ENCODE results near the gene IGF1.
"Not testable (repeated sequence)": the region's sequence is repeated elsewhere in the genome, so short reads cannot be mapped to it uniquely, and the experiment has no call there.

Gene IGF1

DNA sequence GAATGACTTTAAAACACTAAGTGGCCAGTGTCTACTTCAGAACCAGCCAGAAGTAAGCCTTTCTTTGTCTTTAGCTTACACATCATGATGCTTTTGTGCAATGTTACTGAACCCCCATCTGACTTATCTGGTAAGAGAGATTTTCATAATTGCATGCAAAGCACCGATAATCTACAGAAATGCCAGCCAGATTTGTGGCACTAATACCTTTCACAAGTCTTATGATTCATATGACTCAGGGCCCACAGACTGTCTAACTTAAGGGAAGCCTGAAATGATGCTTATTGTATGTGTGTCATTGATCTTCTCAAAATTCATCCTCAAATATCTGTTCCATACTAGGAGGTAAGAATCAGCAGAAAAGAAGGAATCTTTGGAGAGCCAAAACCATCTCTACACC, 18.0 kb downstream of the IGF1 start:
- no peak for DNase-seq (ENCODE audit: low read depth in 2 of 2)

DNA sequence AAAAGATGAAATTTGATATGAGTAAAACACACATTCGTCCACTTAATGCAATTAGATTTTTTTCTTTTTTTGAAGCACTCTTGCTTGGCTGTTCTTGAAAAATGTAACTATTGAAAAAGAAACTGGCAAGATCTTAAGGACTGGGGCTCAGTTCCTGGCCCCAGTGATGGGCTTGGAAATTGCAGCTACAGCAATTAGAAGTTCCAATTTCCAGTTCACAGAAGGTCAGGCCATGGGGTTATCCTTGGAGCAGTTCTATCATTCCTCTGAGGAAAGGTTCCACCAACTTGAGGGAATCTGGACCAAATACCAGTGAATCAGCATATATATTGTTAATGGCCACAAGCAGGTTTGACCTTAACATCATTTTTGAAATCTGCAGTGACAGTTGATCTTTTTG, 18.9 kb downstream of the IGF1 start:
- no peak for DNase-seq (ENCODE audit: low read depth in 2 of 2)

DNA sequence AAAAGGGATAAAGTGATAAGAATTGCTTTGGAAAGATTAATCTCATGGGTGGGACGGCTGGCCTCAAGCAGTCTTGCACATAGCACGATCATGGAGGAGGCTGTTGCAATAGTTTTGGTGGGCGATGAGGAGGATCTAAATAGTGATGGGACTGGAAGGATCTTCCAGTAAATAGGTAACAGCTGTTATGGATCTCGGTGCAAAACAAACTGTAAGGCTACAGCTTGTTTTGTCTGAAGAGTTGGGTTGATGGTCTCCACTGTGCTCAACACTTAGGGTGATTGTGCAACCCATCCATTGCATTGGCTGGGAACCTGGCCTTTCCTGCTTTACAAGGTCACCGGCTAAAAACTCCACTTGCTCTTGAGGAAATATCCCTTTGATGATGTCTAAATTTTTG, 21.0 kb downstream of the IGF1 start:
- DNase-seq (ENCODE audit: low read depth in 2 of 2) = no peak

DNA sequence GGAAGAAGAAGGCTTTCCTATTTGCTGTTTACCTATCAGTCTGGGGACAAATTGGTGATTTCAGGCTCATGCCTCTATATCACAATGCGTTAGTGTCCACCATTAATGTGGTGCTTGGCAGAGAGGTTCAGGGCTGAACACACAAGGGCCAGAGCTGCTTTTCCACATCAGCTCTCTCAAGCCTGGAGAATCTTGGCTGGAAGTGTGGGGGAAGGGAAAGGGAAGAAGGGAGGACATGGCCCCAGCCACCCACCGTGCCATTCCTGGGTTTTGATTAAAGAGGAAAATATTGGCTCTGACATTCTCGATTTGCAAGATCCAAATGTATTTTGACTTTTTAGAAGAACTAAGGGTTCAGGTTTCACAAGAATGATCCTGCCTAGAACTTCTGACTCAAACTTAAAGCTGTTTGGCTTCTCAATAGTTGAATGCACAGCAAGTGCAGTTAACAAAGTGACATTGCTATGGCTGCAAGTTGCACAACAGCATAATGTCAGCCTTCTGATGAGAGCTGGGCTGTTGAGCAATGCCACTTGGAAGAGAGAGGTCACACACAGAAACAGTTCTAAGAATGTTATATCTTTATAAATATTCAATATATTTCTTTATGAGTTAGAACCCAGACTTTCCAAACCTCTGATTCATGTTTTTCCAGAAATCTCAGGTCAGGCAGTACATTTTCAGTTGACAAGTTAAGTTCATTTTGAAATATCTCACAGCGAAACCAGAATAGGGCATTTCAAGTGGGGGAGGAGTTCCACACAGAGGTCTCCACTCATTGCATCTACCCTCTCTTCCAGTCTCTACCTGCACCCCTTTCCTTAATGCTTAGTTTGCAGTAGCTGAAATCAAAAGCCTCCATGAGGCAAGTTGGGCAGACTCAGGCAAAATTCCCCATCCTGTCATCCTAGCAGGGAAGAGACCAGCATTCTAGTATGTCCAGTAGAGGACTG, 25.3 kb downstream of the IGF1 start:
- DNase-seq (ENCODE audit: low read depth in 2 of 2) = no peak

DNA sequence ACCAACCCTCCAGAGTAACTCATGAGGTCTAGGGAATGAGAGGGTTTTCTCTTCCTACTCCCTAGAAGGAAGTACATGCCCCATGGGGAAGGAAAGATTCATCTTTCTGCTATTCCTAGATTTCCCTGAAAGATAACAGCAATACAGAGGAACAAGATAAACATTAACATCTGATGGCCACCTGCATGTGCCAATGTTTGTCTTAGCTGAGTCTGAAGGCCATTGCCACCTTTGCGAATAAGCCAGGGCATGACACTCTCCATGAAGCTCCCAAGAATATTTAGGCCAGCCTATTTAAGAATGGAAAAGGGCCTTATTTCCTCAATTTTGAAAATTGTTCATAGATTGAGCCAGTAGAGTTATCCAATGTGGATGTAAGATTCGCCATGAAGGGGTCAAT, 26.0 kb downstream of the IGF1 start:
- no peak for DNase-seq (ENCODE audit: low read depth in 2 of 2)

DNA sequence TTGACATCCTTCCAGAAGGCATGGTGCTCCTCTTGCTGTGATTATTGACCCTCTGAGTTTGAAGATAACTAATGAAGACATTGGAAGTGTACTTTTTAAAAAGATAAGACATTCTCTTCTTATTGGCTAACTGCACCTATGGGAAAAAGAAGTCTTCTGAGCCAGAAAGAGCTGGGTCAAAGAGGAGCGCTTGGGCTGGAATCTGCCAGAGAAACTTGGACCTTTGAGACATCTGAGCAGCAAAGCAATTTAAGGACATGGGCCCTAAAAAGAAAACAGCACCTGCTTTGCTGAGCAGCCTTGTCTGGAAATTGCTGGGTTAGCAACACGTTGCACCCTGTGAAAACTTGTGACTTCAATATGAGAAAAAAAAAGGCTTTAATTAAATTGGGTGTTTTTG, 27.8 kb downstream of the IGF1 start:
- no peak for DNase-seq (ENCODE audit: low read depth in 2 of 2)

DNA sequence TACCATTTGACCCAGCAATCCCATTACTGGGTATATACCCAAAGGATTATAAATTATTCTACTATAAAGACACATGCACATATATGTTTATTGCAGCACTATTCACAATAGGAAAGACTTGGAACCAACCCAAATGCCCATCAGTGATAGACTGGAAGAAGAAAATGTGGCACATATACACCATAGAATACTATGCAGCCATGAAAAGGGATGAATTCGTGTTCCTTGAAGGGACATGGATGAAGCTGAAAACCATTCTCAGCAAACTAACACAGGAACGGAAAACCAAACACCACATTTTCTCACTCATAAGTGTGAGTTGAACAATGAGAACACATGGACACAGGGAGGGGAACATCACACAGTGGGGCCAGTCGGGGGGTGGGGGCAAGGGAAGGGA, 31.3 kb downstream of the IGF1 start:
- not testable (repeated sequence) for DNase-seq (ENCODE audit: low read depth in 2 of 2)

DNA sequence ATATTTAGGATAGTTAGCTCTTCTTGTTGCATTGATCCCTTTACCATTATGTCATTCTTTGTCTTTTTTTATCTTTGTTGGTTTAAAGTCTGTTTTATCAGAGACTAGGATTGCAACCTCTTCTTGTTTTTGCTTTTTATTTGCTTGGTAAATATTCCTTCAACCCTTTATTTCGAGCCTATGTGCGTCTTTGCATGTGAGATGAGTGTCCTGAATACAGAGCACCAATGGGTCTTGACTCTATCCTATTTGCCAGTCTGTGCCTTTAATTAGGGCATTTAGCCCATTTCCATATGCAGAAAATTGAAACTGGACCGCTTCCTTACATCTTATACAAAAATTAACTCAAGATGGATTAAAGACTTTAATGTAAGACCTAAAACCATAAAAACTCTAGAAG, 32.9 kb downstream of the IGF1 start:
- not testable (repeated sequence) for DNase-seq (ENCODE audit: low read depth in 2 of 2)

DNA sequence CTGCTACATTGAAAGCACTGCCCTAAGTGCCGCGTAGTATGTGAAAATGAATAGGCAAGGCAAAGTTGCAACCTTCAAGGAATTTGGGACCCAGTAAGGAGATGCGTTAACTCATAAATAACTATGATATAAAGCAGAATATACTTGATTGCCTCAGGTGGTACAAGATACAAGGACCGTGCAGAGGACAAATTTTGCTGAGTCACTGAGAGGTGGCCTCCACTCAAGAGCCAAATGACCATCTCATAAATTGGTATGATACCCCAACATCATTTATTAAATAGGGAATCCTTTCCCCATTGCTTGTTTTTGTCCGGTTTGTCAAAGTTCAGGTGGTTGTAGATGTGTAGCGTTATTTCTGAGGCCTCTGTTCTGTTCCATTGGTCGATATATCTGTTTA, 35.7 kb downstream of the IGF1 start:
- DNase-seq (ENCODE audit: low read depth in 2 of 2) = no peak

DNA sequence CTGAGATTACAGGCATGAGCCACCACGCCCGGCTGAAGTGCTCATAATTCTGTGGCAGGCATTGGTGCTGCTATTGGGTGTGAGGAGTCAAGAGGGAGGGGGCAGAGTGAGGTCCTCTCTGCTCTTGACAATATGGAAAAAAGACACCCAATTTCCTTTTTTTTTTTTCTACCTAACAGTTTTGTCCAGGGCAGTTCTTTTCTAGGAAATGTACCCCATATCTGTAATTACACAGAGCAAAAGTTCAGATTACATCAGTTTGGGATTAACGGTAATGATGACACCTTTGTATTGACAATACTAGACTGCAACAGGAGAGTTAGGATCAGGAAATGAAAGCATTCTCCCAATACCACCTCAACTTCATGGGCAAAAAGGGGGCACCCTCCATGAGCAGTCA, 36.3 kb downstream of the IGF1 start:
- no peak for DNase-seq (ENCODE audit: low read depth in 2 of 2)

DNA sequence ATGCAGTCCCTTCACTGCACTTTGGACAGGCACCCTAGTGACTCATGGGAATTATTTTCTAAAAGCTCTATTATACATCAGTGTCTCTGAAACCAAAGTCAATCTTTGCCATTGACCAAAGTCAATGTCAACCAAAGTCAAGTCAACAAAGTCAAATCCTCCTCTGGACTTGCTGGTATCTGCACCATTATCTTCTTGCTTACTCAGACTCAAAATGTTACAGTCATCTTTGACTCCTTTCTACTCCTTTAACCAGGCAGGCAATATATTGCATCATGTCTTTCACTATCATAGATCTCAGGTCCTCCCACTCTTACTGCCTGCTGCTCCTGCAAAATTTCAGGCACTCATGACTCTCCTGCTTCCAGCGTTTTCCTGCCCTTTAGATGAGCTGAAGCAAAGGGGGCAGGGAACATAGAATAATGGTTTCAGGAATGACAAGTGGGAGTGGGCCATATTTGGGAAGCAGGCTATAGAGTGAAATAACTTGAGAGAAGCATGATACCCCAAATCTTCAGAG, 39.2 kb downstream of the IGF1 start:
- no peak for DNase-seq (ENCODE audit: low read depth in 2 of 2)

DNA sequence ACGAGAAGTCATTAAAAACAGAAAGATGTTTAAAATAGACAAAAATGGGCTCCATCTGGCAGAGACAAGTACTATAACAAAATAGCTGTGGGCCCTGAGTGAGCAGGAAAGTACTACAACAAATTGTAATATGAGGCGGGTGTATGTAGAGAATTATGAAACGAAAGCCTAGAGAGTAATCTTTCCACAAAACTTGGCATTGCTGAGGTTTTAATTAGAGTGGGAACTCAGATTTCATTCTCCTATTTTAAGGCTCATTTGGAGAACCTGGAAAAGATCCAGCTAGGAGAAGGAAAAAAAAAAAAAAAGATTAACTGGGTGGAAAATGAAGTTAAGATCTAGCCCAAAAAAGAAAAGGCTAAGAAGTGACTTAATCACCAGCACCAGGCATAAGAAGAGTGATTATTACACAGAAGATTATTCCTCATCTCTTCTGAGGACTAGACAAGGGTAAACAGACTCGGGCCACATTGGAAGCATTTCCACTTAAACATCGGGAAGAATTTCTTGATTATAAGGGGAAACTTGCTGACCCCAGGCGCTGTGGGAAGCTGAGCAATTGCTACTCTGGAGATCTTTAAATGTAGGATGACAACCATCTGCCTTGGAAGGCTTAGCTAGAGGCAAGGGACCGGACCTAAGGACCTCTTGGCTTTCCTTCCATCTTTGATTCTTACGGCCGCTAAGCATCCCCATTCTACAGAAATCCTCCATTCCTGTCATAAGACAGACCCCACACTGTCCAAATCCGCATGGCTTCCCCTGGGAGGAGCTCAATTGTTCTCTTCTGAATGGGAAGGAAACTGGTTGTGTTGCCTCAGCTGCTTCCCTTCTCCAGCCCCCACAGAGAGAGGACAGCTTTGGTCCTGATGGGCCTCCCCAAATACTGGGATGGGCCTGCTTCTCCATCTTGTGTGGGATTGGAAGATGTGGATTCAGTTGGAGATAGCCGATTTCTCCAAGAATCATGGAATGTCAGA, 40.6 kb downstream of the IGF1 start:
- DNase-seq (ENCODE audit: low read depth in 2 of 2) = no peak

DNA sequence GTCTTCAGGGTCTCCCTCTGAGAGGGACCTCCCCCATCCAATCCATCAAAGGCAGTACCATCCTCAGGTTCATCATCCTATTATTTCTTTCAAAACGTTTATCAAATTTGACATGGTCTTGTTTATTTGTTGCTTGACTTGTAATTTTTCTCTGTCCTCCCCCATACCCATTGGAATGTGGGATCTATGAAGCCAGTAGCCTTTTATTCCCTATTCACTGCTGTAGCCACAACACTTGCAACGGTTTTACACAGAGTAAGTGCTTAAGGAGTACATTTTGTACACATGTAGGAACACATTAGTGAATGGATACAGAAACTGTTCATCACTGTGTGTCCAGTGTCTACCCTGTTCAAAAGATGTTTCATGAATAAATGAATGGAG, 41.5 kb downstream of the IGF1 start:
- DNase-seq (ENCODE audit: low read depth in 2 of 2) = no peak

DNA sequence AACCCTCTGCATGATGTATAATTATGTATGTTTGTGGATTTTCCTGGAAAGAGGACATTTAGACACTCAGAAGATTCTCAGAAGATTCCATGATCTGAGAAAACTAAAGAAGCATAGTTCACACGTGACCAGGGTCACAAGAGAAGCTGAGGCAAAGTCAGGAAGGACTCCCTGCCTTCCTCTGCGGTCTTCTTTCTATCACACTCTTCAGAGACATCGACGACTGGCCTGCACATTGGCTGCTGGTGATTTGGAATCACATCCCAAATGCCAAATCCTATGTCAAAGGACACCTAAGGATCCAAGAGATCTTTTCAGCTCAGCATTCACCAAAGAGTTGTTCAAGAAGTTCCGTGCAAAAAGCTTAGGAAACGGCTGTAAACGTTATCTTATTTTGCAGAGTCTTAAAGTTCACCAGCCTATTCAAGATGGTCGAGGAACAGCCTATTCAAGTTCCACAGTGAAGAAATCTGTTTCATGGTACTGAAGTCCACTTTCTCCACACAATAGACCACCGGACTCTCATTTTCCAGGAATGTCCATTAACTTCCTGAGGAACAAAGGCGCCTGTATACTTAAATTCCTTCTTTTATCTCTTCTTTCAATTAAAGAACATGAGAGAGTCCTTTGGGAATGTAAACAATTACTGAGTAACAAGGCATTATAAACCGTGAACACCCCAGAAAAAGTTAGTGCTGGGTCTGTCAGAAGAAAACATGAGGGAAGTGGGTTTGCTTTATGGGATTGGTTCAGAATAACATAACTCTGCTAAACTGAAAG, 42.1 kb downstream of the IGF1 start:
- no peak for DNase-seq (ENCODE audit: low read depth in 2 of 2)

DNA sequence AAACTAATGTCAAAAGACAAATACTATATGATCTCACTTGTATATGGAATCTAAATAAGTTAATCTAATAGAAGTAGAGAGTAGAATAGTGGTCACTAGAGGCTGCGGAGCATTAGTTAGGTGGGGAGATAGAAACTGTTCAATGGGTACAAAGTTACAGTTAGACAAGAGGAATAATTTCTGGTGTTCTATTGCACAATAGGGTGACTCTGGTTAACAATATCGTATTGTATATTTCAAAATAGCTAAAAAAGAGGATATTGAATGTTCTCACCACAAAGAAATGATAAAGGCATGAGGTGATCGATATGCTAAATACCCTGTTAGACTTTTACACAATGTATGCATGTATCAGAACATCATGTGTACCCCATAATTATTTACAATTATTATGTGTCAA, 42.9 kb downstream of the IGF1 start:
- DNase-seq (ENCODE audit: low read depth in 2 of 2) = no peak

DNA sequence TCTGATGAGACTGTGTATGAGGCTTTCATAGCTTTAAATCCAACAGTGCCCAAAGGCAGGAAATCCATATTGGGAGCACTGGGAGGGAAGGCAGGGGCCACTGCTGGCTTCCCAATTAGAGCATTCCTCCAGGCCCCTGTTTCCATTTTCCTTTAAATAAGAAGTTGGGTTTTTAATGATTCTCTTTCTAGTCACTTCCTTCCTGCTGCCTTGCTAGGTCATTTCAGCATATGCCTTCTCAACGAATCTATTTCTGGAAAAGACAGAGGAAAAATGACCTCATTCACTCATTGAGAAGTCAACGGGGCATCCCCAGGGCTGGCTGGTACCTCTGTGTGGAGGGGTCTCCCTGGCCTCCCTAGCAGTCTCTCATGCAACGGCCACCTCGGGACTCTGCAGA, 43.5 kb downstream of the IGF1 start:
- DNase-seq (ENCODE audit: low read depth in 2 of 2) = no peak

DNA sequence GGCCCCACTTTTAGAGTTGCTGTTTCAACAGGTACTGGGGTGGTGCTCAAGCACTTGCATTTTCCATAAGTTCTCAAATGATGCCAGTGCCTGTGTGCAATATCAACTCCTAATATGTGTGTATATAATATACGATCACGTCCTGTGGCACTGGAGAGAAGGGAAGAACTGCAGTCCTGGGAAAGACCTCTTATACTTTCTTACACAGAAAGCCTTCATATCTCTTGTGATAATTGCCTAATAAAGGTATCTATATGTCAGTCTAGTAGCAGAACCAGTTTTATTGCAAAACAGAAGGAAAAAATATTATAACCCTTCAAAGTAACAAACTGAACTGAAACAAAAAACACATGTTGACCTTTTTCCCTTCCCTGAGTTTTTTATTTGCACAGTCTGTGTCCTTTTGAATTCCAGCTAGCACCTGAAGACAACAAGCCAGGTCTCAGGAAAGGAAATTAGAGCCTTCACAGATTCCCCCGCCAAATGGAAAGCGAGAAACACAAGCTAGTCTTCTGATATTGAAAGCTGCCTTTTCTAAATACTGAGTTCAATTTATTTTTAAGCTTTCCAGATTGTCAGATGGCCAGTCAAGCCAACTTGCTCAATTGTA, 44.4 kb downstream of the IGF1 start:
- DNase-seq (ENCODE audit: low read depth in 2 of 2) = no peak

DNA sequence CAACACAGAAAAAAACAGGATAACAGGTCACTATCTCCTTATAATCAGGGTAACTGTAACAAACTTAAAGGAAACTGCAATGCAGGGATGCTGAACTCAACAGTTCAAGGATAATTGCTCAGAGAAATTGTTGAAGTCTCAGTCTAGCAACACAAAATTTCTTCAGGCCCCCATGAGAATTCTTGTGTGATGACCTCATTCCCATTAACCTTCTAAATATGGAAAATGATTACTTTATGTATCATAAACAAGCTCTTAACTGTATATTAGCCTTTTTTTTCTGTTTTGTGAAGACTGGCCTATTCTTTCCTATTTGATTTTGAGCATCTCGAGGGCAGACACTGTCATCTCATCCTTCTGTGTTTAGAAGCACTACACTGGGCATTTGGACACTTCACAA, 47.1 kb downstream of the IGF1 start:
- no peak for DNase-seq (ENCODE audit: low read depth in 2 of 2)

DNA sequence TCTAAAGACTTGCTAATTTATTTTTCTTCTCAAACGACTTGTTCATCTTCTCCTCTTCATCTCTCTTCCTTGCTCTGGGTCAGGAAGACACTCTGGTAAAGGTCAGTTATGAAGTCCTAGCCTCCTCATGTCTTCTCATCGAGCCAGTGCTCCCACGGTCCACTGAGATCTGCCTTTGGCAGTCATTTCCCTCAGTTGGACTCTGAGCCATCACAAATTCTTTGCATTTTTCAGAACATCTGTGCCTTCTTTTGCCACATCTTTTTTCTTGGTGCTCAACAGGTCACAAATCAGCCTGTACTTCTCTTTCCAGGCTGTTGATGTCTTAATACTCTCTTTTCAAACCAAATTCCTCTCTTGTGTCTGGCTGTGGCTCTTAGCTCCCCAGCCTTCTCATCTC, 49.7 kb downstream of the IGF1 start:
- DNase-seq (ENCODE audit: low read depth in 2 of 2) = no peak

DNA sequence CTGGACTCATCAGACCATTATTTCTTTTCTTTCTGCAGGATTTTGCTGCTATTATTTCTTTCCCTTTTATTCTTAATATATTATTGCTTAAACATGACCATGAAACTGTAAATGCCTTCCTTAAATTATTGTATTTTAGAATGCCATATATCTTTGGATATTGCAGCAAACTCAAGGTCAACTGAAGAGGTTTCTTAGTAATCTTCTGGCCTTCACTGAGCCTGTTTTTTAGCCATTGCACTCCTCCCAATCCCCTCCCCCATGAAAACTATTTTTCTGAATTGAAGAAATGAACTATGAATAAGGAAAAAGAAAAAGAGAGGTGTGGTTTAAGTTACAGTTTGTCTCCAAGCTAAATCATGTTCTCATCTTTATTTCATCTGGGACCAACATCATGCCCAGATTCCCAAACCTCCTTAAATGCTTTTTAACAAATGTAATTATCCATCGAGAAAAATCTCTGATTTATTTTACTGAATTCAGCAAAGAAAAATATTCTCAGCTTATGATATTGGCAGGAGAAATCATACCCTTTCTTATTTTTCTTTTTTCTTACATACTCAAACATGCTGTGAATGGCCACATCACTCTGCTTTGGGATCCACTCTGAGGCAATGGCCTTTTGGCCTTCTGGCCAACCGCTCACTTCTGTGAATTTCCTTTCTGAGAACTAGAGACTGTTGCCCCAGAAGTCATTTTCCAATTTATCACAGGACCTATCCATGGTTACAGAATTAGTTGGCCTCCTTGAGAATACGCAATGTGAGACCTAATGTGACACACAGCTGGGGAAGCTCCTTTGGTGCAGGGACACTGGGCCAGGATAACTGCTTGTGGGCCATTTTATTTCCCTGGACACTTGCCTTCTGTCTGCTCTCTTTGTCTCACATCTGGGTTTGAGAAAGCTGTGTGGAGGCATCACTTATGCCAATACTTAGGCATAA, 50.9 kb downstream of the IGF1 start:
- DNase-seq (ENCODE audit: low read depth in 2 of 2) = no peak
